GM12878 (cell line): Measurements from ENCODE around the gene SYT12. TPM values are rescaled to one million over a fixed set of nuclear protein-coding genes. Genes with fewer than 3 reads are reported as not detected.

Source experiments
- ATAC-seq: fragments of 200-7000 bp; cut with Tn5 transposase; 3 replicates; pipeline ENCODE4 v1.9.1; 2020; ENCODE audit warnings: mild to moderate bottlenecking, moderate library complexity
- BruUV-seq: library from RNA; stranded (reverse); fragments of 400-500 nt; replicated peaks from 2 replicates; lab custom pipeline; 2021; lab: Mats Ljungman, UMichigan
- CTCF ChIA-PET: fragments of 300-600 bp; sonication (Branson Sonifier 250); formaldehyde crosslinking; extraction: SDS; loops from one replicate; lab custom pipeline; 2021; ENCODE audit warnings: inconsistent platforms; lab: Yijun Ruan, JAX
- POLR2A ChIA-PET: fragments of 350-600 bp; formaldehyde crosslinking; extraction: SDS; loops from one replicate; lab custom pipeline; 2021; ENCODE audit warnings: inconsistent platforms; lab: Charles Lee
- RAD21 ChIA-PET: fragments of 300-600 bp; sonication (Branson Sonifier 250); formaldehyde crosslinking; loops from one replicate; lab custom pipeline; 2023; ENCODE audit warnings: antibody characterized with exemption; ENCODE audit not compliant: unreplicated experiment; lab: Charles Lee
- SMC1A ChIA-PET: fragments of 300-600 bp; sonication (Branson Sonifier 250); formaldehyde crosslinking; loops from one replicate; lab custom pipeline; 2023; ENCODE audit not compliant: unreplicated experiment, uncharacterized antibody; lab: Charles Lee
- DNase-seq: peaks from one replicate; pipeline ENCODE4 v3.0.0-alpha.2; 2011; ENCODE audit warnings: low read depth, low spot score
- FAIRE-seq: peaks from 3 replicates; lab custom pipeline; 2011; peaks lifted over from hg19 to GRCh38; lab: Jason Lieb, UNC
- H2AFZ ChIP-seq: 2 replicates; pipeline ENCODE4 v1.6.0; 2011; ENCODE audit warnings: low read depth, low read length, control low read depth; ENCODE audit not compliant: control insufficient read depth
- H3K27ac ChIP-seq: 2 replicates; pipeline ENCODE4 v1.5.1; 2011; ENCODE audit warnings: control low read depth; ENCODE audit not compliant: control insufficient read depth, insufficient read depth
- H3K27me3 ChIP-seq, 2 experiments: replicated peaks in 1 of 2; 2 replicates each; pipeline versions ENCODE4 v1.6.0 to v1.6.1; 2011; ENCODE audit warnings: low read length in 1 of 2; ENCODE audit not compliant: control insufficient read depth in 2 of 2, insufficient read depth in 2 of 2
- H3K36me3 ChIP-seq, 2 experiments: 2 replicates each; pipeline ENCODE4 v1.5.1; 2011; ENCODE audit warnings: low read length in 1 of 2; ENCODE audit not compliant: control insufficient read depth in 2 of 2, insufficient read depth in 2 of 2
- H3K4me1 ChIP-seq: 2 replicates; pipeline ENCODE4 v1.6.1; 2011; ENCODE audit warnings: mild to moderate bottlenecking, low read length, moderate library complexity, mixed read lengths; ENCODE audit not compliant: control insufficient read depth, insufficient read depth
- H3K4me2 ChIP-seq: 2 replicates; pipeline ENCODE4 v1.6.0; 2011; ENCODE audit warnings: control low read depth; ENCODE audit not compliant: control insufficient read depth, insufficient read depth
- H3K4me3 ChIP-seq: fragments of 200-600 bp; sonication (generic); 2 replicates; pipeline ENCODE4 v1.5.1; 2016
- H3K79me2 ChIP-seq: 2 replicates; pipeline ENCODE4 v1.6.0; 2011; ENCODE audit warnings: low read length; ENCODE audit not compliant: control insufficient read depth, insufficient read depth
- H3K9ac ChIP-seq: 2 replicates; pipeline ENCODE4 v1.8.0; 2011; ENCODE audit warnings: low read length, control low read depth, mixed read lengths; ENCODE audit not compliant: control insufficient read depth, insufficient read depth
- H3K9me3 ChIP-seq: replicated peaks from 3 replicates; pipeline ENCODE4 v1.5.1; 2011; ENCODE audit warnings: mild to moderate bottlenecking, low read length; ENCODE audit not compliant: control insufficient read depth, insufficient read depth
- H4K20me1 ChIP-seq: 2 replicates; pipeline ENCODE4 v1.6.0; 2011; ENCODE audit not compliant: control insufficient read depth, insufficient read depth
- GATAD2B ChIP-seq: fragments of 450-650 bp; conservative IDR thresholded peaks from 2 replicates; pipeline ENCODE4 v1.6.1; 2017; ENCODE audit warnings: low read depth, mild to moderate bottlenecking, moderate library complexity
- IRF5 ChIP-seq: fragments of 450-650 bp; IDR thresholded peaks from 2 replicates; pipeline ENCODE4 v1.6.1; 2017; ENCODE audit warnings: borderline replicate concordance
- MEF2B ChIP-seq: fragments of 450-650 bp; IDR thresholded peaks from 2 replicates; pipeline ENCODE4 v1.6.1; 2018; ENCODE audit warnings: mild to moderate bottlenecking, moderate library complexity; ENCODE audit not compliant: partially characterized antibody, poor library complexity, severe bottlenecking
- ZBTB11 ChIP-seq: fragments of 450-650 bp; formaldehyde crosslinking; IDR thresholded peaks from 2 replicates; pipeline ENCODE4 v1.5.0; 2022; ENCODE audit warnings: mild to moderate bottlenecking, missing genetic modification characterization
- WGBS: methylation state at CpG from one replicate; pipeline ENCODE4 v1.1.6; 2016; ENCODE audit warnings: low lambda C conversion rate; ENCODE audit not compliant: insufficient replicate concordance, insufficient coverage; ENCODE audit errors: missing lambda C conversion rate; 5-methylcytosine and 5-hydroxymethylcytosine counted together
- in situ Hi-C: fragments of 300-500 bp; cut with MboI; formaldehyde crosslinking; loops from 9 replicates; pipeline ENCODE4 v1.14.3; 2018; ENCODE audit warnings: mixed read lengths
- intact Hi-C: fragments of 100-400 bp; cut with micrococcal nuclease; formaldehyde crosslinking; loops from one replicate; pipeline ENCODE4 v1.14.2; 2022; ENCODE audit not compliant: unreplicated experiment
- polyA plus RNA-seq, 11 experiments: library from polyadenylated mRNA; depleted of rRNA in 4 of 11; unstranded in 6 of 11; stranded (reverse) in 5 of 11; fragments of >200 nt; fragmentation: Nextera tagmentation in 4 of 11; fragmentation: Illumina TruSeq in 1 of 11; extraction: Ambion mirVana in 4 of 11; extraction: Trizol in 1 of 11; gene quantifications; 1 replicate in 1 of 11; 2 replicates in 10 of 11; pipeline versions ENCODE4 v1.2.1 to v1.2.3, GENCODE V29; 2011 to 2016; ENCODE audit warnings: inconsistent platforms in 2 of 11, missing spikeins in 2 of 11, low read depth in 1 of 11
- total RNA-seq, 4 experiments: library from RNA; depleted of rRNA in 3 of 4; stranded (reverse); fragments of >200 nt in 3 of 4; fragmentation: Illumina TruSeq in 1 of 4; extraction: Trizol in 1 of 4; gene quantifications; 2 replicates each; pipeline versions ENCODE4 v1.2.1 to v1.2.3, GENCODE V29; 2013 to 2021

The SYT12 gene
- total and polyA plus RNA-seq, 10 of the 15 experiments (the other 5 are each of a cell fraction or from before 2014, with no cell fraction given): 0.02 to 2.3 (median 0.84) TPM; not detected in 1

GRCh38 chr11:67052891-67053290, 30.0 kb downstream of the SYT12 start:
- intact Hi-C loops: no loop called here
- H3K9me3 ChIP-seq: no peaks in the 10 kb centered on the region
- H2AFZ ChIP-seq: no peak overlapping the region
- FAIRE-seq: no peak
- H3K4me2 ChIP-seq: no peak overlapping the region
- TF ChIP-seq MEF2B (no peak), ZBTB11 (no peak), IRF5 (no peak), GATAD2B (no peak)
- TF ChIP-seq, all 136 proteins: peak for 0
- Histone ChIP-seq H3K27ac (no peak overlapping the region), H3K36me3 (no peaks in the 10 kb centered on the region), H3K4me1 (peaks cover 10% of the 10 kb centered on the region), H3K9ac (no peak overlapping the region), H3K4me3 (no peak overlapping the region), H3K27me3 (no peaks in the 10 kb centered on the region), H3K79me2 (no peaks in the 10 kb centered on the region), H4K20me1 (no peaks in the 10 kb centered on the region)
- ChIA-PET CTCF (interaction anchor here (0.7 to 5.9 kb wide), 8 partner anchors 13 to 1066 kb away, joined by 3 to 55 read pairs (median 4); no protein-coding TSS in a partner anchor), RAD21 (interaction anchor here (0.7 to 1.5 kb wide), 3 partner anchors 117 to 299 kb away, joined by 3 read pairs; no protein-coding TSS in a partner anchor), POLR2A (interaction anchor here (0.5 kb wide), 1 partner anchor 122 kb away, joined by 8 read pairs; no protein-coding TSS in a partner anchor), SMC1A (interaction anchor here (0.6 kb wide), 1 partner anchor 573 kb away, joined by 3 read pairs; no protein-coding TSS in a partner anchor)
- ATAC-seq: no peak
- no TSS peak for BruUV-seq
- no peak for DNase-seq
- in situ Hi-C loops: no loop called here
- WGBS: 70% methylated on average over 5 of the region's 5 CpGs
